ENCODE measurements around the gene TM6SF1.

DNA sequence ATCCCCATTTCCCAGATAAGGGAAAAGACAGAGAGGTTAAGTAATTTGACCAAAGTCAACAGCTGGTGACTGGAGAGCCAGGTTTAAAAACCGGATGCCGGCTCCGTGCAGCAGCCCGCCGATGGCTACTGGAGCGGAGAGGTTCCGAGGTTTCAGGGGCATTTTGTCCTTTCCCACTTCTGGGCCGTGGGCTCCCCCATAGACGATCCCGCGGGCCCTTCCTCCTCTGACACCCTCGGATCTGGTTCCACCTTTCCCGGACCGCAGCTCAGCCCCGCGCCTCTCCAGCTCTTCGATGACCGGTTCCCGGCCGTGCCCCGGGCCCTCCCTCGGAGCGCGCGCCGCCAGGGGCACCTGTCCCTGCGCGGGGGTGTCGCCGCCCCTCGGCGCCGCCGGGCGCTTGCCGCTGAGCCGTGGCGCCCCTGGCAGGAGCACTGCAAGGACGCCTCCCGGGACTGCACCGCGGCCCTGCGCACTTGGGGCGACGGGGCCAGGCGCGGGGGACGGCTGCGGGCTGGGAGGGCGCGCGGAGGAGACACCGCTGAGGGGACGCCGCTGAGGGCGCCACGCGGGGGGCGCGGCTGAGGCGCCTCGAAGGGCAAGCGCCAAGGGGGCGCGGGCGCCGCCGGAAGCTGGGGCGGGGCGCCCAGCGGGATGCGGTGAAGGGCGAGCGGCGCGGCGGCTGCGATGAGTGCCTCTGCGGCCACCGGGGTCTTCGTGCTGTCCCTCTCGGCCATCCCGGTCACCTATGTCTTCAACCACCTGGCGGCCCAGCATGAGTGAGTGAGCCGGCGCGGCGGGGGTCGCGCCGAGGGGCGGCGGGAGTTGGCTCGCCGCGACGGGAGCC is at the start of gene TM6SF1:
- TF ChIP-seq EZH2 (IDR thresholded peaks at IDR 0.05; ENCODE audit: borderline replicate concordance, insufficient read depth, low read length, poor library complexity, severe bottlenecking) (no peak), CTCF (IDR thresholded peaks at IDR 0.05; ENCODE audit: poor library complexity, severe bottlenecking) (no peak), MXI1 (conservative IDR thresholded peaks at IDR 0.05; ENCODE audit: poor library complexity, severe bottlenecking) (no peak), SMC3 (conservative IDR thresholded peaks at IDR 0.05; ENCODE audit: poor library complexity) (no peak), POLR2AphosphoS5 (IDR thresholded peaks at IDR 0.05) (no peak)
- TF ChIP-seq, protein P1, sequence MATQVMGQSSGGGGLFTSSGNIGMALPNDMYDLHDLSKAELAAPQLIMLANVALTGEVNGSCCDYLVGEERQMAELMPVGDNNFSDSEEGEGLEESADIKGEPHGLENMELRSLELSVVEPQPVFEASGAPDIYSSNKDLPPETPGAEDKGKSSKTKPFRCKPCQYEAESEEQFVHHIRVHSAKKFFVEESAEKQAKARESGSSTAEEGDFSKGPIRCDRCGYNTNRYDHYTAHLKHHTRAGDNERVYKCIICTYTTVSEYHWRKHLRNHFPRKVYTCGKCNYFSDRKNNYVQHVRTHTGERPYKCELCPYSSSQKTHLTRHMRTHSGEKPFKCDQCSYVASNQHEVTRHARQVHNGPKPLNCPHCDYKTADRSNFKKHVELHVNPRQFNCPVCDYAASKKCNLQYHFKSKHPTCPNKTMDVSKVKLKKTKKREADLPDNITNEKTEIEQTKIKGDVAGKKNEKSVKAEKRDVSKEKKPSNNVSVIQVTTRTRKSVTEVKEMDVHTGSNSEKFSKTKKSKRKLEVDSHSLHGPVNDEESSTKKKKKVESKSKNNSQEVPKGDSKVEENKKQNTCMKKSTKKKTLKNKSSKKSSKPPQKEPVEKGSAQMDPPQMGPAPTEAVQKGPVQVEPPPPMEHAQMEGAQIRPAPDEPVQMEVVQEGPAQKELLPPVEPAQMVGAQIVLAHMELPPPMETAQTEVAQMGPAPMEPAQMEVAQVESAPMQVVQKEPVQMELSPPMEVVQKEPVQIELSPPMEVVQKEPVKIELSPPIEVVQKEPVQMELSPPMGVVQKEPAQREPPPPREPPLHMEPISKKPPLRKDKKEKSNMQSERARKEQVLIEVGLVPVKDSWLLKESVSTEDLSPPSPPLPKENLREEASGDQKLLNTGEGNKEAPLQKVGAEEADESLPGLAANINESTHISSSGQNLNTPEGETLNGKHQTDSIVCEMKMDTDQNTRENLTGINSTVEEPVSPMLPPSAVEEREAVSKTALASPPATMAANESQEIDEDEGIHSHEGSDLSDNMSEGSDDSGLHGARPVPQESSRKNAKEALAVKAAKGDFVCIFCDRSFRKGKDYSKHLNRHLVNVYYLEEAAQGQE (IDR thresholded peaks at IDR 0.05; ENCODE audit: borderline replicate concordance), result no peak
